Subcutaneous preadipocyte (primary cell): Measurements from ENCODE around the gene YARS1. TPM values are rescaled to one million over a fixed set of nuclear protein-coding genes. Genes with fewer than 3 reads are reported as not detected.

Source experiments
- total RNA-seq: library from RNA; depleted of rRNA; stranded (reverse); fragments of >200 nt; gene quantifications from 2 replicates; pipeline ENCODE4 v1.2.3, GENCODE V29; 2012

Gene YARS1
- total RNA-seq: 112 and 138 TPM in 2 replicates

GRCh38 chr1:32817159-32817814, at the start of gene YARS1, which contains the start of gene S100PBP:
TSS of gene YARS1 (minus strand) at chr1:32817358. CDS start at chr1:32817244, 114 bp downstream.
TSS of gene S100PBP (plus strand) at chr1:32817653. CDS start at chr1:32826100, 8,447 bp downstream.

Other genes starting within 250 kb of the YARS1 start
- 19.8 and 23.9 TPM in 2 replicates for gene ZBTB8OS, start 166.8 kb downstream of the YARS1 start, total RNA-seq
- 61.0 and 90.9 TPM in 2 replicates for gene RBBP4, start 166.2 kb downstream of the YARS1 start, total RNA-seq
- 9.2 and 23.9 TPM in 2 replicates for gene SYNC, start 114.6 kb downstream of the YARS1 start, total RNA-seq
- gene S100PBP, start 295 bp upstream of the YARS1 start, total RNA-seq: 24.3 and 27.0 TPM in 2 replicates
- gene FNDC5, start 53.6 kb upstream of the YARS1 start, total RNA-seq: 0.20 and 0.37 TPM in 2 replicates
- not detected in 2 replicates for gene HPCA, start 69.1 kb upstream of the YARS1 start, total RNA-seq
- gene TMEM54, start 84.0 kb upstream of the YARS1 start, total RNA-seq: 20.9 and 31.2 TPM in 2 replicates
- gene RNF19B, start 147.5 kb upstream of the YARS1 start, total RNA-seq: 7.7 and 9.8 TPM in 2 replicates
- gene AK2, start 219.5 kb upstream of the YARS1 start, total RNA-seq: 101 and 103 TPM in 2 replicates